Glomerular endothelial cell (primary cell): ENCODE results near the gene PRR33. TPM values are rescaled to one million over a fixed set of nuclear protein-coding genes. Genes with fewer than 3 reads are reported as not detected.

Source experiments
- DNase-seq: peaks from one replicate; pipeline ENCODE4 v3.0.0-alpha.2; 2011; ENCODE audit warnings: low read depth, low spot score; ENCODE audit errors: extremely low read depth
- total RNA-seq: library from RNA; depleted of rRNA; stranded (reverse); fragments of >200 nt; gene quantifications from 2 replicates; pipeline ENCODE4 v1.2.3, GENCODE V29; 2015

Gene PRR33
- total RNA-seq, 1 donor from 2014 or later = not detected

GRCh38 chr11:1839924-1840779, 51.5 kb downstream of the PRR33 start:
- no peak for DNase-seq

DNA sequence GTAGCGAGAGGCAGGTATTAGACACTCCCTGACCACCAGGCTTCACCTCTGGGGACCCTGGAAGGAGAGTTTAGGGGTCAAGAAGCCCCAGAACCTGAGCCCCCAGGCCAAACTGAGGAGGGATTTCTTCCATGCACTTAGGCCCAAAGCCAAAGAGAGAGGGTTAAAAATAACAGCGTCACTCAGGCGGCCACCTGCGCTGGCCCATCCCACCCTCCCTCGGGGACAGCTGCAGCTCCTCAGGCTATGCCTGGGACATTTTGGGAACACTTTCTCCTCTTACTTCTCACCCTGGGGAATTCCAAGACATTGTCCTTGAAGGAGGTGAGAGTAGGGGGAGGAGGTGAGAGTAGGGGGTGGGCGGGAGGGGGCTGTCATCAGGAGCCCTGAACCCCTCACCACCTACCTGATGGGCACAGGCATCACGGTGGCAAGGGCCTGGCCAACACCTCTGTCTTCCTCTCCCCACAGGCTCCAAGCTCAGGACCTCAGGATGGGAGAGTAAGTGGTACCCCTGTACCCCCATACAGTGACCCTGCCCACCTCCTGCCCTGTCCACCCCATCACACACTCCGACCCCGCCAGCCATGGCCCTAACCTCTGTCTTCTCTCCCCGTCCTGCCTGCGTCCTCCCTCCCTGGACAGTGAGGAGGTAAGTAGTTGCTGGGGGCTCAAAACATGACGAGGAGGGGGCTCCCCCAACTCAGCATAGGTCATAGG, 52.3 kb downstream of the PRR33 start:
- DNase-seq = no peak

GRCh38 chr11:1838426-1839144, 53.1 kb downstream of the PRR33 start, which contains the start of gene TNNI2:
Gene TNNI2, plus strand, starts transcription at chr11:1838981. Its CDS starts 716 bp downstream, at chr11:1839697.
- DNase-seq = no peak

Other genes starting within 250 kb of the PRR33 start
- not detected in 2 replicates for gene KRTAP5-6, start 194.7 kb downstream of the PRR33 start, total RNA-seq
- gene IFITM10, start 141.3 kb downstream of the PRR33 start, total RNA-seq = 1.1 TPM in 1 of 2 replicates, not detected in the other
- 671 and 739 TPM in 2 replicates for gene CTSD, start 128.0 kb downstream of the PRR33 start, total RNA-seq
- not detected in 2 replicates for gene SYT8, start 56.9 kb downstream of the PRR33 start, total RNA-seq
- not detected in 2 replicates for gene TNNI2, start 52.9 kb downstream of the PRR33 start, total RNA-seq
- gene LSP1, start 38.8 kb downstream of the PRR33 start, total RNA-seq = 1.1 TPM in 1 of 2 replicates, not detected in the other
- gene TNNT3, start 27.8 kb upstream of the PRR33 start, total RNA-seq = not detected in 2 replicates
- 105 and 166 TPM in 2 replicates for gene MRPL23, start 55.4 kb upstream of the PRR33 start, total RNA-seq
- 91.3 and 154 TPM in 2 replicates for gene H19, start 105.9 kb upstream of the PRR33 start, total RNA-seq
- gene IGF2, start 247.5 kb upstream of the PRR33 start, total RNA-seq = 8.8 and 50.6 TPM in 2 replicates